Measurements from ENCODE around the gene CDKAL1.
A peak's percentile ranks its signal among the peaks of the same experiment; 100 is the strongest.

DNA sequence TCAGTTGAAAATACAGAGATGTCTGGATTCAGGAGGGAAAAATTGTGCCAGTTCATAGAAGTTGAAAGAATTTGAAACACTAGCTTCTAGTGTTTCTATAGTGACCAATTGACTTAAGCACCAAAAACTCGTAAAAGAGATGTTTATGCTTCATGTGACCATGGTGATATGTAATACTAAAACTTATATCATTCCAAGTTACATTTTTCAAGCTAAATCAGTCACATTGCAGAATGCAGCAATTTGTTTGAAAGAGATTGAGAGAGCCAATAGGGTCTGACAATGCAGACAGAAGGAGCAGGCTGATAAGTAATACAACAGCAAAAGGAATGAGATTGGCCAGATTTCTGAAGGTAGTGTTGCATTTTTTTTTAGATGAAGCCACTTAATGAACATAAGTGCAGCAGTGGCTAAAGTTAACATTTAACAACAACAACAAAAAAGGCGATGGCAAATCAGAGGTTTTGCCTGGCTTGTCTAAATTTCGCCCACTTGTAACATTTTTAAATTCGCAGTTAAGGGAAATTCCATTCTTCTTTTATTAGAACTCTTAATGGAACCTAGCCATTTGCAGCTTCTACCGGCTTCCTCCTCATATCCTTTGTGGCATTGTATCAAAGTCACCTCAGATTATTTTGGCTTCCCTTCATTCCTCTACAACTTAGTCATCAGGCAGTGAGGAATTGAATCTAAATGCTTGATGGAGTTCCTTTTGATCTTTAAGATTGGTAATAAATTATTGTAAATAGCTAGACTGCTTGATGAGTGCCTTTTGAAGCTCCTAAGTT lies 575.3 kb downstream of the CDKAL1 start:
- TF ChIP-seq EP300 (IDR thresholded peaks at IDR 0.05; ENCODE audit: borderline replicate concordance) (peak; percentile 71), YY1 (IDR thresholded peaks at IDR 0.05; ENCODE audit: low read depth) (no peak), RAD21 (IDR thresholded peaks at IDR 0.05; ENCODE audit: low read depth) (no peak), CEBPB (IDR thresholded peaks at IDR 0.05) (no peak), NFIC (IDR thresholded peaks at IDR 0.05) (peak; percentile 66; the same call in 1 of the 2 replicates), TAF1 (IDR thresholded peaks at IDR 0.05; ENCODE audit: low read depth) (no peak), EGR1 (IDR thresholded peaks at IDR 0.05) (no peak), CREB1 (IDR thresholded peaks at IDR 0.05; ENCODE audit: low read depth) (no peak), TEAD4 (IDR thresholded peaks at IDR 0.05) (peak; percentile 64; the same call in 1 of the 2 replicates), ZBTB7A (IDR thresholded peaks at IDR 0.05; ENCODE audit: low read depth) (no peak)
- TF ChIP-seq, protein P1, sequence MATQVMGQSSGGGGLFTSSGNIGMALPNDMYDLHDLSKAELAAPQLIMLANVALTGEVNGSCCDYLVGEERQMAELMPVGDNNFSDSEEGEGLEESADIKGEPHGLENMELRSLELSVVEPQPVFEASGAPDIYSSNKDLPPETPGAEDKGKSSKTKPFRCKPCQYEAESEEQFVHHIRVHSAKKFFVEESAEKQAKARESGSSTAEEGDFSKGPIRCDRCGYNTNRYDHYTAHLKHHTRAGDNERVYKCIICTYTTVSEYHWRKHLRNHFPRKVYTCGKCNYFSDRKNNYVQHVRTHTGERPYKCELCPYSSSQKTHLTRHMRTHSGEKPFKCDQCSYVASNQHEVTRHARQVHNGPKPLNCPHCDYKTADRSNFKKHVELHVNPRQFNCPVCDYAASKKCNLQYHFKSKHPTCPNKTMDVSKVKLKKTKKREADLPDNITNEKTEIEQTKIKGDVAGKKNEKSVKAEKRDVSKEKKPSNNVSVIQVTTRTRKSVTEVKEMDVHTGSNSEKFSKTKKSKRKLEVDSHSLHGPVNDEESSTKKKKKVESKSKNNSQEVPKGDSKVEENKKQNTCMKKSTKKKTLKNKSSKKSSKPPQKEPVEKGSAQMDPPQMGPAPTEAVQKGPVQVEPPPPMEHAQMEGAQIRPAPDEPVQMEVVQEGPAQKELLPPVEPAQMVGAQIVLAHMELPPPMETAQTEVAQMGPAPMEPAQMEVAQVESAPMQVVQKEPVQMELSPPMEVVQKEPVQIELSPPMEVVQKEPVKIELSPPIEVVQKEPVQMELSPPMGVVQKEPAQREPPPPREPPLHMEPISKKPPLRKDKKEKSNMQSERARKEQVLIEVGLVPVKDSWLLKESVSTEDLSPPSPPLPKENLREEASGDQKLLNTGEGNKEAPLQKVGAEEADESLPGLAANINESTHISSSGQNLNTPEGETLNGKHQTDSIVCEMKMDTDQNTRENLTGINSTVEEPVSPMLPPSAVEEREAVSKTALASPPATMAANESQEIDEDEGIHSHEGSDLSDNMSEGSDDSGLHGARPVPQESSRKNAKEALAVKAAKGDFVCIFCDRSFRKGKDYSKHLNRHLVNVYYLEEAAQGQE (IDR thresholded peaks at IDR 0.05; ENCODE audit: low read depth), result no peak
- TF ChIP-seq, protein P2, sequence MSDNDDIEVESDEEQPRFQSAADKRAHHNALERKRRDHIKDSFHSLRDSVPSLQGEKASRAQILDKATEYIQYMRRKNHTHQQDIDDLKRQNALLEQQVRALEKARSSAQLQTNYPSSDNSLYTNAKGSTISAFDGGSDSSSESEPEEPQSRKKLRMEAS (IDR thresholded peaks at IDR 0.05), result no peak
- TF ChIP-seq, protein P3, sequence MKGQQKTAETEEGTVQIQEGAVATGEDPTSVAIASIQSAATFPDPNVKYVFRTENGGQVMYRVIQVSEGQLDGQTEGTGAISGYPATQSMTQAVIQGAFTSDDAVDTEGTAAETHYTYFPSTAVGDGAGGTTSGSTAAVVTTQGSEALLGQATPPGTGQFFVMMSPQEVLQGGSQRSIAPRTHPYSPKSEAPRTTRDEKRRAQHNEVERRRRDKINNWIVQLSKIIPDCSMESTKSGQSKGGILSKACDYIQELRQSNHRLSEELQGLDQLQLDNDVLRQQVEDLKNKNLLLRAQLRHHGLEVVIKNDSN (IDR thresholded peaks at IDR 0.05), result no peak
